HG02870 (cell line): ENCODE results near the gene MKKS.
"Not testable (repeated sequence)": the region's sequence is repeated elsewhere in the genome, so short reads cannot be mapped to it uniquely, and the experiment has no call there.

Experiments
- ATAC-seq: cut with Tn5 transposase; IDR thresholded peaks from one replicate; pipeline ENCODE4 v1.9.1; 2021; ENCODE audit warnings: mild to moderate bottlenecking, moderate library complexity; ENCODE audit not compliant: unreplicated experiment

The MKKS gene

DNA sequence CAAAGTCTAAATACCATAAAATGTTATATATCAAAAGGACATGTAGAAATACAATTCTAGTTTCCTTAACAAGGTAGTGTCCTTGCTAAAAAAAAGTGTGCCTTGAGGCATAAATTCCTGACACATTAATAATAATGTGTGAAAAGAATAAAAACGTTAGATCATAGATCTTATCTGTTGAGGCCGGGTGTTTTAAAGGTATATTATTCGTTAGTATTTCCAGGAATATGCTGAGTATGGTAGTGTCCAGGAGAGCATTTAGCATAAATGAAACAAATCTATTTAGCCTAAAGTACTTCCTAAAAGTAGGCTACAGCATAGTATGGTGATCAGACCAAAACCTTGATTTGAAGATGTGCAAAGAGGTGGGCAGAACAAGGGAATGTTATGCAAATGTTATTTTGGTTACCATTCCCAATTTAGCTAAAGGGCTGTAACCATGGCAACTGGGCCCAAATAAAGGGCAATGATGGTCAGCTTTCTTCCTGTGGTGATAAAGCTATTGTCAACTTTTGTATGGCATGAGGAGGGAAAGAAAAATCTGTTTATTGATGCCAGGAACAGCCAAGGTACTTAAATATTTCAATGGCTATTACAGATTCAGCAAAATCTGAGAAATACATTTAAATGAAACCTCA lies 18.9 kb downstream of the MKKS start:
- no peak for ATAC-seq

DNA sequence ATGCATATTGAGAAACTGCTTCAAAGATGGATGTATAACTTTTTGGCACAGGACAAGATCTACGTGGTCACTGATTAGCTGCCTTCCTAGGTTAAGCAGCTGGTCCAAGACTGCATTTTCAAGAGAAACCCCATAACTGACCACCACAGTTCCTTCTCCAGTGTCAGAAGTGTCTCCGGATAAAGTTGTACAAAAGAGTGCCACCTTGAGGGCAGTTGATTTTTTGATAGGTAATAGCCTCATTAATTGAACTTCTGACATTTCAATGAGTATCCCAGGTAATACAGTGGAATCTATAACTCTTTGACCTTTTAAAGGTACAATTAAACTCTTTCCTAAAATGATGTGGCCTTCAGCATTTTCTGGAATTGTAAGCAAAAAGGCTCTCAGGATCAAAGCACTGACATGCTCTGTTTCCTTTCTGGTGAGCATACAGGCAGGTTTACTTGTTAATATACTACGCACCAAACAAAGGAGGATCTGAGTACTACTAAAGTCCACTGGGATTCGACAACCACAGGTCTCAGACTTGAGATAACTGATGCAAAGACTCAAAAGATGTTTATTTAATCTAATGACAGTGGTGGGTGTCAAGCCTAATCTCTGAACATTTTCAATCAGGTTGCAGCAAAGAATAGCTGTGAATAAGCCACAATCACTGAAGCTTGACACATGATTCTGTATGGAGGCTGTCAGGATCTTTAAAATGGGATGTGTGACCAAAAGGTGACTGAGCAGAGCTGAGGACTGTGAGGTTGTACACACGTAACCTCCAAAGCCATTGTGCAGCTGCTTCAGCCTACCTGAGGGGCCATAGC lies 21.2 kb downstream of the MKKS start:
- ATAC-seq: no peak

DNA sequence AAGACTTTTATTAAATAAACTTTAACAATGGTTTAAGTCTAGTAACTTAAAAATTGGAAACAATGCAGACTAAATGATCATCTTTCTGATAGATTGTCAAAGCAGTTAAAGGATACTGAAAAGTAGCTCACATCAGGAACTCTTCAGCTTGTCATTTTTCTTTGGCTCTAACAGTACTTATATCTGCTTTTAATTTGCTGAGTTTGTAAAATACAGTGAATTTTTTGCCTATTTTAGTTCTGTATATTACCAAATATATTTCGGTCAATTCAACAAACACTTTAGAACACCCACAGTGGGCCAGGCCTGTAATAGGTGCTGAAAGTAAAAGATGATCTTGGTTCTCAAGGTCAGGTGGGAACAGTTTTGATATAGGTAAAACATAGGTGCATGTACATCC lies 22.3 kb downstream of the MKKS start:
- ATAC-seq: no peak

DNA sequence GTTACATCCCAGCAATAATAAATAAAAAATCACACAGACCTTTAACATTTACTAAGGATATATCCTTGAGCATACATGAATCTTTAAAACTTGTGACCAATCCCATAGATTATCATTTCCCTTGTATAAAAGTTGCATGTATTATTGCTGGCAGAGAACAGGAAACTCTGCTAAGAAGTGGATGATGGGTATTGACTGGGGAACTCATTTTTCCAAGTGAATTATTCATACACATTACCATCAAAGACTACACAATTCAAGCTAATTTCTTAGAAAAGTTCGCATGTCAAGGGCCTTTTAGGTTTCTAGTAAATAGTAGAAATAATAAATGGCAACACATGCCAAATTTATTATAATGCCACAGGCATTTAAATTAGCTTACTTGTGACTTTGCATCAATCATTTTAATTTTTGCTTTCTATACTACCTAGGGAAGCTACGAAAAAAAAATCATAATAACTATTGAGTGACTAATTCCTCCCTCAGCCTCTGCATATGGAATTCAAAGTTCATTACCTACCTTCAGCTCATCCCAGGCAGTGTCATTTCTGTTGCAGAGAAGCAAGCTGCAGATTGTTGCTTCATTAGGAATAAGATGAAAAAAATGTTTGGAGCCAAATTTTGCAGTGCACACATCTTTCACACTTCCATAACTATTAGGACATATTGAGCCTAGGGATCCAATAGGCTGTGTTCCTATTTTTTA lies 25.8 kb downstream of the MKKS start:
- no peak for ATAC-seq

DNA sequence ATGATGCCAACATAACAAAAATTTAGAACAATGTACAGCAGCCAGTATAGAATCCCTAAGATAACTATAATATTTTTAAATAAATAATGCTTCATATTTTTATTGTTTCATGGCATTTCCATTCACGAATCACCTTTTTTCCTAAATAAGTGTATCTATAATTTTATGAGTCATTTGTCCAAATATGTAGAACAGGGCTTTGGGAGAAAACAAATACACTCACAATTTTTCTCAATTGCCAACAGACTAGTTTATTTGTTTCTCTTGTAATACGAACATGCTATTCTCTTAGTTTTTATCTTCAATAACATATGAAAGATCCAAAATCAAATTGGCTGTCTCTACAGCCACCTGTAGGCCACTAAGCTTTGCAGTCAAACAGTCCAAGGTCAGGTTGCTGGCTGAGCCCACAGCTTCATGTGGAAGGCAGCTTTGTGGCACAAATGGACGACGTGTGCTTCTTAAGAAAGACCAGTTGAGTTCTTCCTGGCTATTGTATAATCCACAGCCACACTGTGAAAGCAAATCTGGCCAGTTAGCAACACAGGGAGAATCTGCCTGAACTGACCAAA lies 29.0 kb downstream of the MKKS start:
- ATAC-seq: no peak

DNA sequence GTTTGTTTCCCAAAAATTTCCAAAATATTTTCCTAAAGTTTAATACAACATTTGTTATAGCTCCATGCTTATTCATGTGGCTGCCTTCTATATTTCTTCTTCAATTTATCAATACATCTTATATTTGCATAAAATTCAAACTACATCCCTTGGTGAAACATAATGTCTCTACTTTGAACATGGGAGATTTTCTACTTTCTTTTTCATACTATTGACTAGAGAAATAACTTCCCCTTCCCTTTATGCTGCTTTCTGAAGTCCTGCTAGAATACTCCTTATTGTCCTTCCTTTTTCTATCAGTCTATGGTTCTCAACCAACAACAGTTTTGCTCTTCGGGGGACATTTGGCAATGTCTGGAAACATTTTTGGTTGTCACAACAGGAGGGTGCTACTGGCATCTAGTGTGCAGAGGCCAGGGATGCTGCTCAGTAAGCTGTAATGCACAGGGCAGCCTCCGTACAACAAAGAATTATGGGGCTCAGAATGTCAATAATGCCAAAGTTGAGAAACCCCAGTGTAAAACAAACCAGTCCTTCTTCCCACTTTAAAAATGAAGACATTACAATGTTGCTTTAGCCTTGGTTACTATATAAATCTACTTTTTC lies 29.9 kb downstream of the MKKS start:
- no peak for ATAC-seq

DNA sequence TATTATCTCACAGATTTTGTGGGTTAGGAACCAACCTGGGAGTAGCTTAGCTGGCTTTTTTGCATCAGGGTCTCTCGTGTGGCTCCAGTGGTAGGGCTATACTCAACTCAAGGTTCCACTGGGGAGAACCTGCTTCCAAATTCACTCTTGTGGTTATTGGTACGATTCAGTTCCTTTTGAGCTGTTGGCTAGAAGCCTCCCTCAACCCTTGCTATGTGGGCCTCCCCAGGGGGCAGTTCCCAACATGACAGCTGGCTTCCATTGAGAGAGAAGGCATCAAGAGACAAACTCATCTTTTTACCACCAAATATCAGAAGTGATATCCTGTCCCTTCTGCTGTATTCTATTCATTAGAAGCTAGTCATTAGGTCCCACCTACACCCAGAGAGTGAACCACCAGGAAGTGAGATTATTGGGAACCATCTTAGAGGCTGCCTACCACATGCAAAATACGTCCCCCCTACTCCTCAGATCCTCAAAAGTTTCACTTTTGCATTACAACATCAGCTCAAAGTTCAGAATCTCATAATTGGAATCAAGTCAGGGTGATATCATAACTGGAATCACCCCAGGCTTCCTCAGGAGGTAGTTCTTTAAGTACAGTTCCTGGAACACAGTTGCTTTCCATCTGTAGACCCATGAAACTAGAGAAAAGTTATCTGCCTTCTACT lies 30.9 kb downstream of the MKKS start:
- no peak for ATAC-seq

DNA sequence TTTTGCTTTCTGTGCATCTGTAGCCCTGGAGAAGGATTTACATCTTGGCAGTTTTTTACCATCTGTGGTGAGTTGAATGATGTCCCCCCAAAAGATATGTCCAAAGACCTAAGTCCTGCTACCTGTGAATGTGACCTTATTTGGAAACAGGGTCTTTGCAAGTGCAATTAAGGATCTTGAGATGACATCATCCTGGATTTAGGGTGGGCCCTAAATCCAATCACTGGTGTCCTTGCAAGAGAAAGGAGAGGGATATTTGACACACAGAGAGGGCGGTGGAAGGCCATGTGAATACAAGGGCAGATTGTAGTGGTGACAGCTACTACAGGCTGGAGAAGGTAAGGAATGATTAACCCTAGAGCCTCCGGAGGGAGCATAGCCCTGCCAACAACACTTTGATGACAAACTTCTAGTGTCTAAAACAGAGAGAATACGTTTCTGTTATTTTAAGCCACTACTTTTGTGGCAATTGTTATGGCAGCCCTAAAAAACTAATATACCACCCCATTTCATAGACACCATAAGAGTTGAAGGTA lies 35.1 kb downstream of the MKKS start:
- no peak for ATAC-seq

DNA sequence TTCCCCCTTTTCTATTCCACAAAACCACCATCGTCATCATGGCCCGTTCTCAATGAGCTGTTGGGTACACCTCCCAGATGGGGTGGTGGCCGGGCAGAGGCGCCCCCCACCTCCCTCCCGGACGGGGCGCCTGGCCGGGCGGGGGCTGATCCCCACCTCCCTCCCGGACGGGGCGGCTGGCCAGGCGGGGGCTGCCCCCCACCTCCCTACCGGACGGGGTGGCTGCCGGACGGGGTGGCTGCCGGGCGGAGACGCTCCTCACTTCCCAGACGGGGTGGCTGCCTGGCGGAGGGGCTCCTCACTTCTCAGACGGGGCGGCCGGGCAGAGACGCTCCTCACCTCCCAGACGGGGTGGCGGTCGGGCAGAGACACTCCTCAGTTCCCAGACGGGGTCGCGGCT lies 39.3 kb downstream of the MKKS start:
- ATAC-seq: not testable (repeated sequence)

DNA sequence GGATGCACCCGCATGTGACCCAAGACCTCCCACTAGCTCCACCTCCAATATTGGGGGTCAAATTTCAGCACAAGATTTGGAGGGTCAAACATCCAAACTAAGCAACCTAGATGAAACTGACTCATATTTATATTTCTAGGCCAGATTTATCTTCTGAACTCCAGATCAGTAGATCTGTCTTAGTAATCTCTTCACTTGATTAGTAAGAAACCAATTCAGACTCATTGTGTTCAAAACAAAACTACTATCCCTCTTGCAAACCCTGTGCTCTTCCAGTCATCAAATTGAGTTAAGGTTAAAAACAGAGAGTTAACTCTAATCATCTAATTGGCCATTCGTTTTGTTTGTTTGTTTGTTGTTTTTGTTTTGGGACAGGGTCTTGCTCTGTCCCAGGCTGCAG lies 43.3 kb downstream of the MKKS start:
- no peak for ATAC-seq

DNA sequence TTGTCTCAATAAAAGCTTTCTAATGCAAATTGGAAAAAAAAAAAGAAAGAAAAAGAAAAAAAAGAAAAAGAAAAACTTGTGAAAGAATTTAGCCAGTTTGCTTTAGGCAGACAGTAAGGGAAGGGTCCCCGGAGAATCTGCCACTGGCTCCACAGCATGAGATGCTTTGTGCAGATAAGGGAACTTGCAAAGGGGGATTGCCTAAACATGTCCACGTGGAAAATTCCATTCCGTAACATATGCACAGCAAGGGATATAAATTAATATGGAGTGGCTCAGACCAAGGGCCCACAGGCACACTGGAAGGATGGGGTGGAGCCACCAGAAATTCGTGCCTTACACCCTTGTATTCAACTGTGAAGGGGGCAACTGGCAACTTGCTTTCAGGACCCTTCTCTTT lies 45.4 kb downstream of the MKKS start:
- no peak for ATAC-seq

DNA sequence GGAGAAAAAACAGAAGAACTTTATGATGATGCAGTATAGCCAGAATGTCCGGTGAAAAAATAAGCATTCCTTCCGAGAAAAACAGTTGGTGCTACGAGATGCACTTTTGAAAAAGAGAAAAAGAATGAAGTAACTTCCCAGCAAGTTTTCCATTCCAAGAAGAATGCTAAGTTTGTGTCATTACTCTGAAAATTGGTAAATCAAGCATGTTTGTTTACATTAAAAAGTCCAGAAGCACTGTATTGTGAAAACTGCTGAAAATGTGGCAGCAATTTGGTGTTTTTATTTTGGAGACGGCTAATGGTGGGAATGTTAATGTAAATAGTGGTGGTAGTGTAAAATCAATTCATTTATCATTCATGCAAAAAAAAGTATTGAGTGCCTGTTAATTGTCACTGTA lies 46.3 kb downstream of the MKKS start:
- ATAC-seq: no peak

DNA sequence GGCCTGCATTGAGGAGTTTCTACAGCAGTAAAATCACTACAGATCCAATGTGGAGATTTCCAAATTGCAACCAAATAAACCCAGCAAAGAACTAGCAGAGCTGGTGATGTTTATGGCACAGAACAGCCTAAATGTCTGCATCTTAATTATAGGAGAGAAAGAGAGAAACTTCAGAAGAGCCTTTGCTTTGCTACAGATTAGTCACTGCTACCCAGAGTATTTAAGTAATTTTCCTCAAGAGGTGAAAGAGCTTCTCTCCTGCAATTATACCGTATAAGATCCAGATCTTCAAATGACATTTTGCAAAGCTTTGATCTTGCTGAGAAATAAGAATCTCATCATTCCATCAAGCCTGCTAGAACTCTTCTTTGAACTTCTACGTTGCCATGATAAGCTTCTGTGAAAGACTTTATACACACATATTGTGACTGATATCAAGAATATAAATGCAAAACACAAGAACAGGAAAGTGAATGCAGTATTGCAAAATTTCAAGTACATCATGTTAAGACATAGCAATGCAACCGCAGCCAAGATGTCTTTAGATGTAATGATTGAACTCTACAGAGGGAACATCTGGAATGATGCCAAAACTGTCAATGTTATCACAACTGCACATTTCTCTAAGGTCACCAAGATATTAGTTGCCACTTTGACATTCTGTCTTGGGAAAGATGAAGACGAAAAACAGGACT lies 48.0 kb downstream of the MKKS start:
- no peak for ATAC-seq

DNA sequence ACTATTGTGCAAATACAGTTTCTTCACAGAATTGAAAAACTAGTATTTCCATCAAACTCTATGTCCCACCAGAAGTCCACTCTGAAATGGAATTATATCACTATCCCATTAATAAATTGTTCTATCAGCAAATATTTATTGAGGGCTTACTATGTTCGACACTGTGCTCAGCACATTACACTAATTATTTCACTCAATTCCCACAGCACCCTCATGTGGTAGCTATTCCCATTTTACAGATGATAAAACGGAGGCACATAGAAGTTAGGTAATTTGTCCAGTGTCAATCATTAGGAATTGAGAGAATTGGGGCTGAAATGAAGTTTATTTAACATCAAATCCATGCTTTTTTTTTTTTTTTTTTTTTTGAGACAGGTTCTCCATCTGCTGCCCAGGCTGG lies 52.5 kb downstream of the MKKS start:
- no peak for ATAC-seq

DNA sequence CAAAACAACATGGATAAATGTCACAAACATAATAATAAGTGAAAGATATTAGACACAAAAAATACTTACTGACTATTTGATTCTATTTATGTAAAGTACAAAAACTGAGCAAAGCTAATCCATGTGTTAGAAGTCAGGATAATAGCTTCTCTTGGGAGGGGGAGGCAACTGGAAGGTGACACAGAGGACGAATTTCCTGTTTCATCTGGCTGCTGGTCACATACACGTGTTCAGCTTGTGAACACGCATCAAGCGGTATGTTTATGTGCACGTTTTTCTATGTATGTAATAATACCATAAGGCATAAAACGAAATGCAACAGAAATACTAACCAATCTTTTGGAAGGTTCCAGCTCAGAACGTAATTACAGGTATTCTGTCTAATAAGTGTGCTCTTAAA lies 54.3 kb downstream of the MKKS start:
- ATAC-seq: no peak

DNA sequence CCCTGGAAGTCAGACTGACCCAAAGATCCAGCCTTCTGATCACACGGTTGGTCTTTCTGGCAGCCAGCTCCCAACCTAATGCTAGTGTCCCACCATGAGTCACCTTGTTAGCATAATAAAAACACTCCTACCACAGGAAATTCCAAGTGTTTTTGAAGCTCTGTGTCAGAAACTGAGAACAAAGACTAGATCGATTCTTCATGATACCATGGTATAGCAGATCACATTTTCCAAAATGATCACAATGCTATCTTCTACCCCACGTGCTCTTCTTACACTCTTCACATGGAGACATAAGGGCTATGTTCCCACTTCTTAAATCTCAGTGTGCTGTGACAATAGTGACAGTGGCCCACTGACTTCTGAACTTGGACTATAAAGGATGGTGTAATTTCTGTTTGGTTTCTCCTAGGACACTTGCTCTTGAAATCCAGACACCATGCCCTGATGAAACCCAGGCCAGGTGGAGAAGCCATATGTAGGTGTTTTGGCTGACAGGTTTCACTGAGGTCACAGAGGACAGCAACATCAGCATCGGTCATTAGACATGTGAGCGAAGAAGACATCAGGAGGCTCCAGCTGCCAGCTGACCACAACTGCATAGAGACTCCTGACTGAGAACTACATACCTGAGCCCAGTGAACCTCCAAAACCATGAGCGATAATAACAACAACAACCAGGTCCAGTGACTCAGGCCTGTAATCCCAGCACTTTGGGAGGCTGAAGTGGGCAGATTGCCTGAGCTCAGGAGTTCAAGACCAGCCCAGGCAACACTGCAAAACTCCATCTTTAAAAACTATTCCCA lies 57.5 kb downstream of the MKKS start:
- ATAC-seq: no peak

DNA sequence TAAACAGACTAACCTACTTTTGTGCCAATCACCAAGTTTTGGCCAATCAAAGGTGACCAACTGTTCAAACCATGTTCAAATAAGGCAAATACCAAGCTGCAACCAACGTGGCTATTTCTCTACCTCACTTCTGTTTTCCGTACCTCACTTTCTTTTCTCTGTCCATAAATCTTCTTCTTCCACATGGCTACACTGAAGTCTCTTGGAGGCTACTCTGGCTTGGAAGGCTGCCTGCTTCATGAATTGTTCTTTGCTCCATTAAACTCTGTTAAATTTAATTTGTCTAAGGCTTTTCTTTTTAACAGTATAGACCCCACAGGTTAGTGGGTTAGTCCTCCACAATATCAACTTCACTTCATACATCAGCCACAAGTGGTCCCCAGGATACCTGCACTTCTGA lies 58.8 kb downstream of the MKKS start:
- no peak for ATAC-seq

DNA sequence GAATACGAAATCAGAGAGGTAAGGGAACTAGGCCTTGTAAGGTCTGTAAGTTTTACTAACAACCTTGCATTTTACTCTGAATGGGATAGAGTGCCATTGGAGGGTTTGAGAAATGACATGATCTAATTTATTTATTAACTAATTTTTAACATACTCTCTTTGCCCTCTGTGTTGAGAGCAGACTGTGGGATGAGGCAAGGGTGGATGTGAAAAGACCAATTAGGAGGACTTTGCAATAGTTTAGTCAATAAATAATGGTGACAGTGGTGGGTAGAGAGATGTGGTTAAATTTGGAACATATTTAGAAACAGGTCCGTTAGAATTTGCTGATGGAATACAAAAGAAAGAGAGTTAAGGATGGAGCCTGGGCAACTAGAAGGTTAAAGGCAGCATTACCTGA lies 60.0 kb downstream of the MKKS start:
- no peak for ATAC-seq

DNA sequence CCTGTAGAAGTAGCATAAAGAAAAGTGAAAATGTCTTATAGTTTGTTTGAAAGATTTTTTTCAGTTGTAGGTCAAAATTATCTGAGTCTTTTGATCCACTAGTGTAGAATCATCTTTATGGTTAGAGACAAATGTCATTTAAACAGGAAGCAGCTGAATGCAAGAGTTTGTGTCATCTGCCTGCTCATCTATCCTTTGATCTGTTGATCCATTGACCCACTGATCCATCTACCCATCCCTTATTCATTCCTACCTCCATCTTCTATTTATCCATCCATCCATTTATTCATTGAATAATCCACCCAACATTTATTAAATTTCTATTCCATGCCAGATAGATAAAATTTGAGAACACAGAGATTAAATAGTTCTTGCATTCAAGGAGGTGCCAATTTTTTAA lies 62.6 kb downstream of the MKKS start:
- no peak for ATAC-seq
